GM18951 (cell line): Measurements from ENCODE around the gene CIT.
"Not testable (repeated sequence)": the region's sequence is repeated elsewhere in the genome, so short reads cannot be mapped to it uniquely, and the experiment has no call there.

ENCODE experiments used
- POLR2A ChIP-seq: IDR thresholded peaks from 4 replicates; pipeline ENCODE4 v1.6.1; 2011; ENCODE audit warnings: mild to moderate bottlenecking; ENCODE audit not compliant: insufficient read length, insufficient read depth; ENCODE audit errors: extremely low read depth
- in situ Hi-C: fragments of 300-500 bp; cut with MboI; formaldehyde crosslinking; loops from one replicate; pipeline ENCODE4 v1.12.0; 2022; ENCODE audit warnings: low sequenced_read_pairs, mixed read lengths, inconsistent platforms; ENCODE audit not compliant: unreplicated experiment

The CIT gene

DNA sequence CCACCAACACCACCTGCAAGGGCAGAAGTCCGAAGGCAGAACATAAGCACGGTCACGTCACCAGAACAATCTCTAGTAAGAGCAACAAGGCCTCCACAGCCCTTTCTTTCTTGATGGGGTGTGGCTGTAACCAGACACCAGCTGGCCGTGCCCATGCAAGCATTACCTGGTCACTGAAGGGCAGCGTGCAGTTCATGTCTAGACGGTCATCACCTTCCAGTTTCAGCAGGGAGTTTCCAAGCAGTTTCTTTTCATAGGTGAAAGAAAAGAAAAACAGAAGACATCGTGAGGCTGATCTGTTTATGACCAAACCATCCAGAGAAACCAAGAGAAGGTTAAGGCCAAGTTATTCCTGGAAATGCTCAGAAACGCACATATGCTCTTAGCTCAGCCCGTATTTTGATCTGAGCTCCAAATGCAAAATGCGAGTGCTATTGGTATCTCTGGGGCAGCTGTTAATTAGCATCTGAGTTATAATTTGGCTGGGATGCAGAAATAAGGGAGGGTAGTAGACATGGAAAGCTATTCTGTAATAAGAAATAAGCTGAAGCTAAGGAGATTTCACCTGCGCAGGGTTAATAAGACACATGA, 166.7 kb downstream of the CIT start:
- in situ Hi-C loops = no loop called here
- TF ChIP-seq POLR2A = no peak

DNA sequence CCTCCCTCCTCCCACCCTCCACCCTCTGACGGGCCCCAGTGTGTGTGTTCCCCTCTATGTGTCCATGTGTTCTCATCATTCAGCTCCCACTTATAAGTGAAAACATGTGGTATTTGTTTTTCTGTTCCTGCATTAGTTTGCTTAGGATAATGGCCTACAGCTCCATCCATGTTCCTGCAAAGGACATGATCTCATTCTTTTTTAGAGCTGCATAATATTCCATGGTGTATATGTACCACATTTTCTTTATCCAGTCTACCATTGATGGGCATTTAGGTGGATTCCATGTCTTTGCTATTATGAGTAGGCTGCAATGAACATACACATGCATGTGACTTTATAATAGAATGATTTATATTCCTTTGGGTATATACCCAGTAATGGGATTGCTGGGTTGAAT, 170.7 kb downstream of the CIT start:
- in situ Hi-C loops = not testable (repeated sequence)

DNA sequence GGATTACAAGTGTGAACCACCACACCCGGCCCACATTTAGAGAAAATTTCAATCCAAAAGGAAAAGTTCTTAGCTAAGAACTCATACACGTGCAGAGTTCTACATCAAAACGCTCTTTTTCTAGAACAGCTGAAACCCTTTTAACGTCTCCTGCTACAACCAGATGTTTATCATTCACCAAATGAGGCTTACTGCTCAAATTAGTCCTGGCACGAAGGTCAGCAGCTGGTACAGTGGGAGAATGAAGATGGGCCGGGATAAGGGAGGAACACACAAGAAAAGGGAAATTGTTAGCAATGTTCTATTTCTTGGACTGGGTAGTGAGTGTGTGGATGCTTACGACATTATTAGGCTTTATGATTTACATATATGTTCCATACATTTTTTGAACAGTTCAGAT, 171.9 kb downstream of the CIT start:
- in situ Hi-C loops = no loop called here
- no peak for TF ChIP-seq POLR2A

DNA sequence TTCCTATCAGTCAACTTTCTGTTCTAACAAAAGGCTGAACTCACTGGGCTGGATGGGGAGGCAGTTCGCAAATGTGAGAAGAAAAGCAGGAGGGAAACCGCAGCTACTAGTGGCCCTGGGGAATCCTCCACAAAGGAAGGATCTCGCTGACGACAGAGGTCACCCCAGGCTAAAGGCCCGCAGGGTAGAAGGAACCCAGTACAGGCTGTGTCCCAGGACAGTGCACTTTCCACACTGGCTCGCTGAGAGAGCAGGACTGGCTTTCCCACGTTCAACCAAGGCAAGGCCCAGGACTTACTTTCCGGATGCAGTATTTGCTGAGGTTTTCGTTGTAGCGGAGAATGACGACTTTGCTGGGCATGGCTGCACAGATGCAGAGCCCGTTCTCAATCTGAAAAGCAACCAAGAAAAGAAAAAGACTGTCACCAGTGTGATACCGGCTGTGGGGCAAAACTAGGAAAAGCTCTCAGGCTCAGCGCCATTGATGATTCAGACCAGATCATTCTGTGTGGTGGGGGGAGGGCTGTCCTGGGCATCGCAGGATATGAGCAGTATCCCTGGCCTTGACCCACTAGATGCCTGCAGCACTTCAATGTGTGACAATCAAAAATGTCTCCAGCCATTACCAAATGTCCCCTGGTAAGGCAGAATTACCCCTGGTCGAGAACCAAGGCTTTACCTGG, 172.9 kb downstream of the CIT start:
- in situ Hi-C loops = no loop called here
- no peak for TF ChIP-seq POLR2A

DNA sequence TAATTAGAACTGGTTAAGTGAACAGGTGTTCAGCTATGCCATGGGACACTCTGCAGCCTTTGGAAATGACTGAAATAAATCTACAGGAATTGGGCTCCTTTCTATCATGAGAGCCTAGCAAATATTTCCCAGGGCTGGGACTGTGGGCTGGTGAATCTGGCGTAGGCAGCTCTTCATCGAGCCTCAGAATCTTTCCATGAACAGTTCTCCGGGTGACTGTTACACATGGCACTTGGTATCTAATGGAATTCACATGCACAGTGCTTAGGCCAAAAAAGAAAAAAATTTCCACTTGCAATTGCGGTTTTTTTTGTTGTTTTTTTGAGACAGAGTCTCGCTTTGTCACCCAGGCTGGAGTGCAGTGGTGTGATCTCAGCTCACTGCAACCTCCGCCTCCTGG, 177.0 kb downstream of the CIT start:
- TF ChIP-seq POLR2A = no peak
- in situ Hi-C loops = no loop called here

DNA sequence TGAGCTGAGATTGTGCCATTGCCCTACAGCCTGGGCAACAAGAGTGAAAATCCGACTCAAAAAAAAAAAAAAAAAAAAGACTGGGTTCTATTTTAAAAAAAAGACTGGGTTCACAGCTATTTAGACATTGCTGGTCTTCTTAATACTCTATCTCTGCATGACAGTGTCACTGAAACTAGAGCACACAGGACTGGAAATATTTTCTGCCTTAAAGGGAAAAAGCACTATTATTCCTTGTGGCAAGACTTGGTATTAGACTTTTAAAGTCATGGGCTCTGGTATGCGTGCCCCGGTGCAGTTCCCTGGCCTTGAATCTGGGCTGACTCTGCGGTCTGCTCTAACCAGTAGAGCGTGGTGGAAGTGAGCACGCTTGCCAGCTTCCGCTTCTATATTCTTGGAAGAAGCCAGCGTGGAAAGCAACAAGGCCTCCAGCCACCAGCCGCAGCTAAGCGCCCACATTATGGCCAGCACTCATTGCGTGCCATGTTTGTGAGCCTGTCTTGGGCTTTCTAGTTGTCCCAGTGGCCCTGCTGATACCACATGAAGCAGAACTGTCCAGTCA, 177.8 kb downstream of the CIT start:
- in situ Hi-C loops = no loop called here

DNA sequence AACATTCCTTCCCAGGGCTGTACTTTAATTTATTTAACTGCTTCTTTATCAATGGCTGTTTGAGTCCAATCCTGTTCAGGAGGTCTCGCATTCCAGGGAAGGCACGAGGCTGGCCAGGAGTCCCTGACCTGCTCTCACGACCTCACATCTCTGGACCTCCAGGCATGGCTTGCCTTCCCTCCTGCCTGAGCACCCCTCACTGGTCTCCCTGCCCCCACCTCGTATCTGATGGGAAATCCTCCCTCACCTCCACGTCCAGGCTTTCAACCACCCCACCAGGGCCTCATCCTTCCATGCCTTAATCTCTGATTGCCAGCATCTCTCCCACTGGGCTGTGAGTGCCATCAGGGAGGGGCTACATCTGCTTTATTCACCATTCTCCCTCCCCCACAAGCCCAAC, 180.2 kb downstream of the CIT start:
- TF ChIP-seq POLR2A = no peak
- in situ Hi-C loops = no loop called here

More for the DNA sequence above, 177.8 kb downstream of the CIT start:
- TF ChIP-seq POLR2A = no peak

DNA sequence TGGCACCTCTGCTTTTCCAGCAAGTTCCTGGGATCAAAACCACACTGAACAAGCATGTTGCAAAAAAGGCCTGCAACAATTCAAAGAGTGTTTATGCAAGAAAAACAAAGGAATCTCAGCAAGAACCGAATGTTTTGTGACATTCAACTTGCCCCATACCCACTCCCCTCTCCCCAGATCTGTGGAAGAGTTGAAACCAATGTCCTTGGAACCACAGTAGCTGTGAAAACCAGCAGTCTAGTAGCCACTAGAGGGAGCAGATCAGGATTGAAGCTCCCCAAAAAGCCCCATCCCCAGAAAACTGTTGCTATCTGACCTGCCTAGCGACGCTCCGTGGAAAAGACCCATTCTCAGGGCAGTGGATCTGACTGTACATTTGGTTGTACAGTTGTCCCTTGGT, 182.1 kb downstream of the CIT start:
- in situ Hi-C loops = no loop called here
- no peak for TF ChIP-seq POLR2A

DNA sequence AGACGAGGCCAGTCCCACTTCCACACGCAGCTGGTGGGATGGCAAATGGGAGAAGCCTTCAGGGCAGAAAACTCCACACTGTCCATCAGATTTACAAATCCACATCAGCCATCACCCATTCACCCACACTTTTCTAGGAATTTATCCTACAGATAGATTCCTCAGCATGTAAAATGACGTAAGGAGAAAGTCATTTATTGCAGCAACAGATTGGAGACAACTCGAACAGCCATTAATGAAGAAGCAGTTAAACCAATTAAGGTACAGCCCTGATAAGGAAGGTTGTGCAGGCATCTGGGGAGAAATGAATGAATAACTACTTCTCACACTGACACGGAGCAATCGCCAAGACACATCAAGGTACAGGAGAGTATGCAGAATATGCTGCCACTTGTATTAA, 183.0 kb downstream of the CIT start:
- no peak for TF ChIP-seq POLR2A
- in situ Hi-C loops = no loop called here

DNA sequence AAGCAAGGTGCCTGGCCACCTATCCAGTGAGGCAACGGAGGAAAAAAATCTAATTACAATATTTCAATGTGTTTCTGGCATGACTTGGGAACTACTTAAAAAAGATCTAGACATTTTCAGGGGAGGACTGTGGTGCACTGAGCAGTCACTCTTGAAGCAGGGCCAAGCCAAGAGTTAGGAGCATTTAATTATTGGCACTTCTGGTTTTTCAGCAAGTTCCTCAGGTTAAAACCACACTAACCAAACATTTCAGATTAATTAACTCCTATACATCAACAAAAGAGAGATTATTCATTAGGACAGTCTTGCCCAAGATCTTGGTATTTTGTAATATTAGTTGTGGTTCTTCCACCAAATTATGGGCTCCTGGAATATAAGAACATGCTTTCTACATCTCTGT, 183.6 kb downstream of the CIT start:
- in situ Hi-C loops = no loop called here
- TF ChIP-seq POLR2A = no peak

DNA sequence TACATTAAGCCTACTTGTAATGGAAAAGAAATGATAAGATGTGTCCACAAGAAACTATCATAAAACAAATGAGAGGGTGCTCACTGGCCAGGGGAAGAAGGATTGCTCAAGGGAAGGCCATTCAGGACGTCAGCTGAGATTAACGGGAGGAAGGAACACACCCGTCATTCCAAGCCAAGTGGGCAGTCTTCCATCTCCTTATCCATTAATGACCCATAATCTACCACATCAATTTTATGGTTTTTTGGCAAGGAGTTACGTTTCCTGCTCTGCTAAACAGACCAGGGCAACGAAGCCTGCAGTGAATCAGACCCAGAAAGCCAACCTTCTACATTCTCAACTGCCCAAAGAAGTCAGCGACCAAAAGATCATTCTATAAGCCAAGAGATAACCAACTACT, 184.1 kb downstream of the CIT start:
- in situ Hi-C loops = no loop called here
- TF ChIP-seq POLR2A = no peak

DNA sequence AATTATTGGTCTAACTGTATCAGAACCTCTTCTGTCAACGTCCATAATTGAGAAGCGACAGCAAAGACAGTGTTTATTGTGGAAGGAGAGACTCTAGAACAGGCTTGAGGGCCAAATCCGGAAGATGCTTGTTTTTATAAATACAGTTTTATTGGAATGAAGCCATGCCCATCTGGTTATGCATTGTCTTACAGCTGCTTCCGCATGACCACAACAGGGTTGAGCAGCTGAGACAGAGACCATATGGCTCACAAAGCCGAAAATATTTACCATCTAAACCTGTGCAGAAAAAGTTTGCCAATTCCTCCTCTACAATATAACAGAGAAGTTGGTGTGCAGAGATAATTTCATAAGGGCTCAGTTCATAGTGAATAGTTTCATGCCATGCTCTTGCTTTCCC, 184.7 kb downstream of the CIT start:
- in situ Hi-C loops = no loop called here

DNA sequence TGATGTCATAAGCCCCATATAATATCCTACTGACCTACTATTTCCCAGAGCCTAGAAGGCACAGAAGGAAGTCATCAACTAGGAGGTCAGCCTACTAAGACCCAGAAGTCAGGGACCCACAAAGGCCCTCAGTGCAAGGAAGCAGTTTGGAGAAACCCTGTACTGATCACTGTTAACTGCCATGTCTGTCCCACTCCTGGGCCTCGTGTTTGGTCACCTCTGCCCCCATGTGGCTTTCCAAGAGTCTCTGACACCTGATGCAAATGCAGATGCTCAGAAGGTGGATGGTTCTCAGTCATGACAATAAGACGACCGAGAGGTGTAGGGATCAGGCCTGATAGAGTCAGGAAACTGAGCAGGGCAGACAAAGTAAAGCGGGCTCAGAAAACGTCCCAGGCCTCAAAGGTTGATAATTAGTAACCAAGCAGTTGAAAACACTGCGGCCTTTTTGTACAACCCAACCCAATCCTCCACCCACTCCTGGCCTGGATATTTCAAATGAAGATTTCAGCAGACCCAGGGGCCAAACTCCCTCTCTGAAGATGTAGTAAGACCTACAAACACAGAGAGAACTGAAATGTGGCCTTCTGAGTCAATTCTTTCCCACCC, 185.8 kb downstream of the CIT start:
- no peak for TF ChIP-seq POLR2A
- in situ Hi-C loops = no loop called here

More for the DNA sequence above, 184.7 kb downstream of the CIT start:
- no peak for TF ChIP-seq POLR2A

DNA sequence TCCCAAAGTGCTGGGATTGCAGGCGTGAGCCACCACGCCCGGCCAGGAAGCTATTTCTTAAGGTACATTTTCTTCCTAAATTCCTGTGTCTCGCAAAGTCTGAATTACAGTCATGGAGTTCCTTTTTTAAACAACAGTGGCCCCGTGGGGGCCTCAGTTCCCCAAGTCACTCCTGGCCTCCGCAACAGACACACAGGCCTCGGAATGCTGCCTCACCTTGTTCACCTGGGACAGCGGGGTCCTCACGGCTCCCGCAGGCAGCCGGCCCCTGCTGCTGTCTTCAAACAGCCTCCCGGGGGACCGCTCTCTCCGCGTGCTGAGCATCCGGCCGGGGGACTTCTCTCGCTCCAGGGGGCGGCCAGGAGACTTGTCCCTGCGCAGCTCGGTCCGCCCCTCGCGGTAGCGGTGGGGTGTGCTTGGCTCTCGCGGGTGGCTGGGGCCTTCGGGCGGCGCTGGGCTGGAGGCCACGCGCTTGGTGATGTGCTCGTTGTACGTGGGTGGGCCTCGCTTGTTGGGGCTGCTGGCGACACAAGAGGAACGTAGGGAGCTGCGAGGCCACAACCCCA, 187.1 kb downstream of the CIT start:
- no peak for TF ChIP-seq POLR2A
- in situ Hi-C loops = no loop called here
